GM10266 (cell line): Measurements from ENCODE around the gene GREB1L.
"Not testable (repeated sequence)": the region's sequence is repeated elsewhere in the genome, so short reads cannot be mapped to it uniquely, and the experiment has no call there.

Experiments used
- DNase-seq: peaks from one replicate; pipeline ENCODE4 v3.0.0; 2012; ENCODE audit errors: extremely low spot score
- CTCF ChIP-seq: IDR thresholded peaks from 2 replicates; pipeline ENCODE4 v1.5.1; 2012; ENCODE audit warnings: mild to moderate bottlenecking, low read depth; ENCODE audit not compliant: control insufficient read depth, insufficient read depth; ENCODE audit errors: missing control alignments

The GREB1L gene

DNA sequence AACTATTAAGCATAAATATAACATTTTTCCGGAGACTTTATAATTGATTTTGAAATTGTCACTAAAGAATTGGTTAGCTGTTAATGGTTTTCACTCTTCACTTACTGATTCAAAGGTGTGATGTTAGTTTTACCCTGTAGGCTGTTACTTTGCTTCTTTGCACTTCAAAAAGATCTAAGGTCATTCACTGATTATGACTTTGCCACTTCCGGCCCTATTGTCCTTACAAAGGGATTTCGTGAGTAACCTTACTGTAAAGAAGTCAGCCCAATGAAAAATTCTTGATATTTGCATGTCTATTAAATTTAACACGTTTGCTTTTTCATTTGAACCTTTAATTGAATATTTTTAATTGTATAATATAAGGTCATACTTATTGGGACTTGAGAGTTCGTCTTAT is 61.4 kb downstream of the GREB1L start:
- DNase-seq: no peak
- TF ChIP-seq CTCF: no peak

GRCh38 chr18:21303895-21304294 is 61.9 kb downstream of the GREB1L start:
- TF ChIP-seq CTCF: no peak
- DNase-seq: no peak

DNA sequence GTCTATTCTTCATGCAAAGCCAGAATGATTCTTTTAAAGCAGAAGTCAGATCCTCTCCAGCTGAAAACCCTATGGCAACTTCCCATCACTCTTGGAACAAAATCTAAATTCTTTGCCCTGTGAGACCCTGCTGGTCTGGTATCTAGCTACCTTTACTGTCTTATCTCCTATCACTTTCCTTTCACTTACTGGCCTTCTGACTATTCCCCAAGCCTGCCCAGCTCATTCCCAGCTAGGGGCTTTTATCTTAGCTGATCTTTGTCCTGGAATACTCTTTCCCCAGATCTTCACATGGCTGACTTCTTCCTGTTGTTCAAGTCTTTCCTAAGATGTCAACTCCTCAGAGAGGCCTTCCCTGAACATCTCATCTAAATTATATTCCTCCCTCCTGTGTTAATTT is 63.6 kb downstream of the GREB1L start:
- no peak for TF ChIP-seq CTCF
- no peak for DNase-seq

- no peak for TF ChIP-seq CTCF
- DNase-seq: no peak
Observed at GRCh38 chr18:21306368-21306767, 64.3 kb downstream of the GREB1L start.

DNA sequence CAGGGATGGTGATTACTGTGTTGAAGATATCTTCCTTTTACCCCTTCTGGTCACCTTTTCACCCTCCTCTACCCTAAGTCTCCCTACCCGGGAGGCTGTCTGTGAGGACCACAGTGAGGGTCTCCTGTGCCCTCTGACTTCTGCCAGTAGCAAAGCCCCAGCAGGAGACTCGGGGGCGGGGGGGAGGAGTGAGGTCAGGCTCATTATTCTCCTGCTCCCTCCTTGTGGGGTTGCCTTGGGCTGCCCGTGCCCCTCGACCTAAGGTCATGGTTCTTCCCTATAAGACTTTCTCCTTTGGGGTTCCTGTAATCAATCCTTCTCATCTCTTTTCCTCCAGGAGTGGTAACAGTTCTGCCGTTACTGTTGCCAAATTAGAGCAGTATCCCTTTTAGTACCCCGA is 65.5 kb downstream of the GREB1L start:
- DNase-seq: no peak
- TF ChIP-seq CTCF: no peak

DNA sequence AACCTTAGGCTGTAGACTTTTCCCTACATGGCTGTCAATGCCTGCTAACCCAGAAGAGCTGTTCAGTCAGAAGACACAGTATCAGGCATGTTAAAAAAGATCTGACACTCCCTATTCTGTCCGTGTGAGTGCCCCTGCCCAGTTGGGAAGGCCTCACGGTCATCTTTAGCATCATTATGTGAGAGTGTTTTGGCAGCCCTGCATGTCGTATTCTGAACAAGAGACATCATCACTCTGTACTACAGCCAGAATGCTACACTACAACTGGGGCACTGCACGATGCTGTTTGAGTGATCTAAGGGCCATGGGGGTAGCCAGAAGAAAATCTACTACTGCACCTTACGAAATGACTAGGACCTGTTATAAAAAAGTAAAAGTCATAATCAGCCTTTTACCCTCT is 67.2 kb downstream of the GREB1L start:
- no peak for DNase-seq
- TF ChIP-seq CTCF: no peak

DNA sequence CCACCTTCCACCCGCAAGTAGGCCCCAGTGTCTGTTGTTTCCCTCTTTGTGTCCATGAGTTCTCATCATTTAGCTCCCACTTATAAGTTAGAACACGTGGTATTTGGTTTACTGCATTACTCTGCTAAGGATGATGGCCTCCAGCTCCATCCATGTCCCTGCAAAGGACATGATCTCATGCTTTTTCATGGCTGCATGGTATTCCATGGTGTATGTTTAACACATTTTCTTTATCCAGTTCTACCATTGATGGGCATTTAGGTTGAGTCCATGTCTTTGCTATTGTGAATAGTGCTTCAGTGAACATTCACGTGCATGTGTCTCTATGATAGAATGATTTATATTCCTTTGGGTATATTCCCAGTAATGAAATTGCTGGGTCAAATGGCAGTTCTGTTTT is 69.9 kb downstream of the GREB1L start:
- DNase-seq: not testable (repeated sequence)

GRCh38 chr18:21313576-21313975 is 71.5 kb downstream of the GREB1L start:
- no peak for DNase-seq
- TF ChIP-seq CTCF: no peak
